ENCODE data around the gene KLK12.

- TF ChIP-seq EZH2 (IDR thresholded peaks at IDR 0.05; ENCODE audit: low read length, missing control alignments), result no peak
- TF ChIP-seq CTCF (conservative IDR thresholded peaks at IDR 0.05 in 1 of 2, IDR thresholded peaks at IDR 0.05 in 1 of 2; ENCODE audit: low read depth in 1 of 2, low read length in 2 of 2), result peak; percentile 49 to 77
Observed at GRCh38 chr19:51020988-51021651, 13.7 kb downstream of the KLK12 start.

Data from fibroblast of lung (primary cell).